Cardiac muscle cell (in vitro differentiated cells and primary cell): ENCODE data around the gene TRIML2. TPM values are rescaled to one million over a fixed set of nuclear protein-coding genes. Genes with fewer than 3 reads are reported as not detected.

Experiments used
- DNase-seq, 2 donors: peaks; one replicate each; pipeline versions ENCODE4 v3.0.0 to v3.0.0-alpha.2; 2010 to 2017; ENCODE audit warnings: low read depth in 1 of 2, low spot score in 1 of 2
- H3K27ac ChIP-seq: fragments of 200-600 bp; sonication (generic); 2 replicates; pipeline ENCODE4 v1.5.1; 2016
- H3K27me3 ChIP-seq: fragments of 200-600 bp; sonication (generic); 2 replicates; pipeline ENCODE4 v1.6.0; 2016; ENCODE audit warnings: control low read depth
- H3K36me3 ChIP-seq: fragments of 200-600 bp; sonication (generic); 2 replicates; pipeline ENCODE4 v1.5.1; 2016; ENCODE audit warnings: control low read depth
- H3K4me1 ChIP-seq: fragments of 200-600 bp; sonication (generic); 2 replicates; pipeline ENCODE4 v1.8.1; 2017; ENCODE audit warnings: low read depth, mild to moderate bottlenecking, mixed run types
- H3K4me3 ChIP-seq: fragments of 200-600 bp; sonication (generic); 2 replicates; pipeline ENCODE4 v1.5.1; 2016; ENCODE audit warnings: mild to moderate bottlenecking
- H3K9me3 ChIP-seq: fragments of 200-600 bp; sonication (generic); 2 replicates; pipeline ENCODE4 v1.5.1; 2017; ENCODE audit warnings: low read depth, mild to moderate bottlenecking, control low read depth
- polyA plus RNA-seq: library from polyadenylated mRNA; unstranded; fragments of >200 nt; fragmentation: Nextera tagmentation; extraction: Ambion mirVana; gene quantifications from 2 replicates; pipeline ENCODE4 v1.2.1, GENCODE V29; 2016
- total RNA-seq: library from RNA; depleted of rRNA; stranded (reverse); fragments of >200 nt; gene quantifications from 2 replicates; pipeline ENCODE4 v1.2.3, GENCODE V29; 2016
- TF ChIP-seq, protein P1 (sequence below): IDR thresholded peaks from 2 replicates; pipeline ENCODE4 v1.5.1; 2012; ENCODE audit warnings: low read depth, mild to moderate bottlenecking, low read length

Gene TRIML2
- total and polyA plus RNA-seq, 2 experiments from 2014 or later: not detected

- H3K9me3 ChIP-seq: no peaks in the 10 kb centered on the region
- H3K27me3 ChIP-seq: no peaks in the 10 kb centered on the region
- TF ChIP-seq, protein P1, sequence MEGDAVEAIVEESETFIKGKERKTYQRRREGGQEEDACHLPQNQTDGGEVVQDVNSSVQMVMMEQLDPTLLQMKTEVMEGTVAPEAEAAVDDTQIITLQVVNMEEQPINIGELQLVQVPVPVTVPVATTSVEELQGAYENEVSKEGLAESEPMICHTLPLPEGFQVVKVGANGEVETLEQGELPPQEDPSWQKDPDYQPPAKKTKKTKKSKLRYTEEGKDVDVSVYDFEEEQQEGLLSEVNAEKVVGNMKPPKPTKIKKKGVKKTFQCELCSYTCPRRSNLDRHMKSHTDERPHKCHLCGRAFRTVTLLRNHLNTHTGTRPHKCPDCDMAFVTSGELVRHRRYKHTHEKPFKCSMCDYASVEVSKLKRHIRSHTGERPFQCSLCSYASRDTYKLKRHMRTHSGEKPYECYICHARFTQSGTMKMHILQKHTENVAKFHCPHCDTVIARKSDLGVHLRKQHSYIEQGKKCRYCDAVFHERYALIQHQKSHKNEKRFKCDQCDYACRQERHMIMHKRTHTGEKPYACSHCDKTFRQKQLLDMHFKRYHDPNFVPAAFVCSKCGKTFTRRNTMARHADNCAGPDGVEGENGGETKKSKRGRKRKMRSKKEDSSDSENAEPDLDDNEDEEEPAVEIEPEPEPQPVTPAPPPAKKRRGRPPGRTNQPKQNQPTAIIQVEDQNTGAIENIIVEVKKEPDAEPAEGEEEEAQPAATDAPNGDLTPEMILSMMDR: no peak
- H3K36me3 ChIP-seq: no peaks in the 10 kb centered on the region
- H3K4me1 ChIP-seq: no peaks in the 10 kb centered on the region
- no peak for DNase-seq
- H3K4me3 ChIP-seq: no peak overlapping the region
- H3K27ac ChIP-seq: no peak overlapping the region
Measured at GRCh38 chr4:188106454-188106853, 2.9 kb downstream of the TRIML2 start.

DNA sequence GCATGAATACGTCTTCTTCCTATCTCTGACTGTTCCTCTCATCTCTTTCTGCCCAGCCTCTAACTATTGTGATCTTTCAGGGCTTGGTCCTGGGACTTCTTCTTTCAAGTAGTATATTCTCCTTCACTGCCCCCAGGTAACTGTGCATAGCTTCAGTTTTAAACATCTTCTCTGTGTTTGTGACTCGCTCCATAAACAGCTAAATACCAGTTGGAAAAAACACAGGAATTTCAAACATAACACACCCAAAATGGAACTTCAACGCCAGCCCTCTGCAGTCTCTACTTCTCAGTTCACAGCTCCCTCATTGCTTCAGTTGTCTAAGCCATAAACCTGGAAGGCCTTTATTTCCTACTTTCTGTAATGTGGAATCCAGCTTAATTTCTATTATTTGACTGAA, 16.6 kb downstream of the TRIML2 start:
- no peak for DNase-seq
- Histone ChIP-seq H3K4me3 (no peak overlapping the region), H3K27ac (no peak overlapping the region), H3K9me3 (no peaks in the 10 kb centered on the region), H3K36me3 (no peaks in the 10 kb centered on the region), H3K4me1 (no peaks in the 10 kb centered on the region), H3K27me3 (no peaks in the 10 kb centered on the region)
- TF ChIP-seq, protein P1: no peak

- Histone ChIP-seq H3K9me3 (no peaks in the 10 kb centered on the region), H3K27ac (no peak overlapping the region), H3K4me1 (no peaks in the 10 kb centered on the region), H3K36me3 (no peaks in the 10 kb centered on the region), H3K27me3 (no peaks in the 10 kb centered on the region), H3K4me3 (no peak overlapping the region)
- no peak for DNase-seq
- TF ChIP-seq, protein P1: no peak
Measured at GRCh38 chr4:188086858-188087257, 22.5 kb downstream of the TRIML2 start.

GRCh38 chr4:188082796-188083195, 26.6 kb downstream of the TRIML2 start:
- DNase-seq: no peak
- Histone ChIP-seq H3K9me3 (no peaks in the 10 kb centered on the region), H3K36me3 (no peaks in the 10 kb centered on the region), H3K27ac (no peak overlapping the region), H3K27me3 (no peaks in the 10 kb centered on the region), H3K4me1 (no peaks in the 10 kb centered on the region), H3K4me3 (no peak overlapping the region)
- TF ChIP-seq, protein P1: no peak

DNA sequence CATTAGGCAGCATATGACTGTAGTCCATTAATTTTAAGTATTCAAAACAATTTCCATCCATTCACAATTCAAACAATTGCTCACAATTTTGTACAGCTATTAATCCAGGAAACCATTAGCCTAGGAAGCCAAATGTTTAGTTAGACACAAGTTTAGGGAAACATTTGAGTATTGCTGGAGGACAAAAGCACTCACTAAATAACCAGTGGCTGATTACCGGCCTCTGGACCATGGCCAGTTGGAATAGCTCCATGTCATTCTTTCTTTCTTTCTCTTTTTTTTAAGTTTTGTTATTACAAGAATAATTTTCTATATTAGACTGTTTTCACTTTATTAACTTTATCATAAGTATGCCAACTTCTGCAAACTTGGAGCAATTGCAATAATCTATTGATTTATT, 31.3 kb downstream of the TRIML2 start:
- H3K36me3 ChIP-seq: no peaks in the 10 kb centered on the region
- DNase-seq: no peak
- TF ChIP-seq, protein P1: no peak
- H3K4me1 ChIP-seq: no peaks in the 10 kb centered on the region
- H3K27me3 ChIP-seq: no peaks in the 10 kb centered on the region
- no peaks in the 10 kb centered on the region for H3K9me3 ChIP-seq
- no peak overlapping the region for H3K4me3 ChIP-seq
- H3K27ac ChIP-seq: no peak overlapping the region

- H3K36me3 ChIP-seq: no peaks in the 10 kb centered on the region
- TF ChIP-seq, protein P1: no peak
- H3K27ac ChIP-seq: no peak overlapping the region
- H3K4me3 ChIP-seq: no peak overlapping the region
- no peaks in the 10 kb centered on the region for H3K27me3 ChIP-seq
- no peaks in the 10 kb centered on the region for H3K4me1 ChIP-seq
- no peaks in the 10 kb centered on the region for H3K9me3 ChIP-seq
- peak in 1 of 2 donors; percentile 24 for DNase-seq
Measured at GRCh38 chr4:188076169-188076568, 33.2 kb downstream of the TRIML2 start.
